T-helper 2 cell treated with Interferon-gamma antibody and Interleukin-4, amounts not matched to agents 5 μg/mL and 100 μg/mL, for 36 hours (primary cell): ENCODE measurements around the gene HK1.
A peak's percentile ranks its signal among the peaks of the same experiment; 100 is the strongest.
"Not testable (repeated sequence)": the region's sequence is repeated elsewhere in the genome, so short reads cannot be mapped to it uniquely, and the experiment has no call there.

Experiments
- DNase-seq: peaks from one replicate; pipeline ENCODE4 v3.0.0; 2021; ENCODE audit warnings: low spot score
- H3K27ac Mint-ChIP-seq: one replicate; pipeline ENCODE4 v1.8.0; 2021; ENCODE audit warnings: mild to moderate bottlenecking, mixed read lengths
- H3K27me3 Mint-ChIP-seq: one replicate; pipeline ENCODE4 v1.8.0; 2021; ENCODE audit warnings: low read depth, mixed read lengths
- H3K36me3 Mint-ChIP-seq: one replicate; pipeline ENCODE4 v1.8.0; 2021; ENCODE audit warnings: low read depth, mixed read lengths
- H3K4me1 Mint-ChIP-seq: one replicate; pipeline ENCODE4 v1.8.0; 2021; ENCODE audit warnings: low read depth, mixed read lengths
- H3K4me3 Mint-ChIP-seq: one replicate; pipeline ENCODE4 v1.8.0; 2022; ENCODE audit warnings: mild to moderate bottlenecking, moderate library complexity, mixed read lengths
- H3K9me3 Mint-ChIP-seq: one replicate; pipeline ENCODE4 v1.8.0; 2021; ENCODE audit warnings: mixed read lengths

HK1 gene

DNA sequence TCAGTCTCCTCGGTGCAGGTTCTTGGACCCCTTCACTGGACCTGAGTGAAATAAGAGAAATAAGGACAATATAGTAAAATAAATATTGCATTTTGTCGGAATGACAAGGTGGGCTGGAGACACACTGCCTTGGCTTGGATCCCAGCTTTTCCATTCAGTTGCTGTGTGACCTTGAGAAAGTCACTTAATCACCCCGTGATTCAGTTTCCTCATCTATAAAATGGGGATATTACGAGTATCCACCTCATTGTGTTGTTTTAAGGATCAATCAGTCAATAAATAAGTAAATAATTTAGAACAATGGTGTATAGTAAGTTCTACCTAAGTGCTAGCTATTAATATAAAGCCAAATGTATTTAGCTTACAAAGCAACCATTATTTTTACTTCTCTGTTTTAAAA lies 29.1 kb downstream of the HK1 start:
- H3K4me1 Mint-ChIP-seq = no peaks in the 10 kb centered on the region
- H3K4me3 Mint-ChIP-seq = no peak overlapping the region
- no peak overlapping the region for H3K27ac Mint-ChIP-seq
- no peaks in the 10 kb centered on the region for H3K9me3 Mint-ChIP-seq
- H3K36me3 Mint-ChIP-seq = no peaks in the 10 kb centered on the region
- no peak for DNase-seq
- peaks cover 7% of the 10 kb centered on the region for H3K27me3 Mint-ChIP-seq

DNA sequence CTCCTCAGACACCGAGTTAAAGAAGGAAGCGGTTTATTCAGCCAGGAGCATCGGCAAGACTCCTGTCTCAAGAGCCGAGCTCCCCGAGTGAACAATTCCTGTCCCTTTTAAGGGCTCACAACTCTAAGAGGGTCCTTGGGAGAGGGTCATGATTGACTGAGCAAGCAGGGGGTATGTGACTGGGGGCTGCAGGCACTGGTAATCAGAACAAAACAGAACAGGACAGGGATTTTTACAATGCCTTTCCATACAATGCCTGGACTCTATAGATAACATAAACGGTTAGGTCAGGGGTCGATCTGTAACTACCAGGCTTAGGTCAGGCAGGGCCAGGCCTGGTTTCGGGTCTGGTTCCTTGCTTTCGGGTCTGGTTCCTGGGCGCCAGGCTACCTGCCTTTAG lies 30.0 kb downstream of the HK1 start:
- not testable (repeated sequence) for DNase-seq, H3K4me3 Mint-ChIP-seq, H3K4me1 Mint-ChIP-seq, H3K9me3 Mint-ChIP-seq, H3K36me3 Mint-ChIP-seq, H3K27ac Mint-ChIP-seq, H3K27me3 Mint-ChIP-seq

DNA sequence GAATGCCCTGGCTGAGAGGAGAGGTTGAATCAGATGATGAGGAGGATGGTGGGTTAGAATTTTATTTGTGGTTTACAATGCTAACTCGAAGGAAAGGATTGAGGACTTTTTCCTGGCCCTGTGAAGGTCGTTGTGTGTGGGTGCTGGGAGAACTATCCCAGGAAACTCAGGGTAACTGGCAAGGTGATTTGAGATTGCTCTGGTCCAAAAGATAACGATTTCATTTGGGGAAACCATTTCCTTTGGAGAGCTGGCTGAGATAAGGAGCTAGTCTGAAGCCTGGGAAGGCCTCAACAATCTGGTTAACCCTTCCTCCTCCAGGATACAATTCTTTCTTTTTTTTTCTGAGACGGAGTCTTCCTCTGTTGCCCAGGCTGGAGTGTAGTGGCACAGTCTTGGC lies 33.0 kb downstream of the HK1 start:
- peaks cover 2% of the 10 kb centered on the region for H3K4me1 Mint-ChIP-seq
- H3K27ac Mint-ChIP-seq = no peak overlapping the region
- DNase-seq = no peak

DNA sequence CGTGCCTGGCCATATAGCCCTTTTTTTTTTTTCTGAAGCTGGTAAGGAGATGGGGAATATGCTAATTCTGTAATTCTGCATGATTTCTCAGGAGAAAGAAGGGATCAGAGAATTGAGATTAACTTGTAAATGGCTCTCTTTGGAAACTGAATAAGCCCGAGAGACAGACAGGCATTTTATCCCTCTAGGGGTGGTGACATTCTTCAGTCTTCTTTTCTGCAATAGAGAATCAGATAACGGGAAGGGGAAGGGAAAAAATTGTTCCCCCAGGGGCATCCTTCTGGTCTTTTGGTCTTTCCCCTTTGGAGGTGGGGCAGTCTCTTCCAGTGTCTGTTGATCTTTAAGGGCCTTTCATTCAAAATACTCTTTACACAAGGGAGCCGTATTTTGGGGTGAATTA lies 34.2 kb downstream of the HK1 start:
- no peak for DNase-seq
- H3K4me3 Mint-ChIP-seq = no peak overlapping the region
- peaks cover 9% of the 10 kb centered on the region for H3K4me1 Mint-ChIP-seq
- H3K9me3 Mint-ChIP-seq = no peaks in the 10 kb centered on the region
- no peak overlapping the region for H3K27ac Mint-ChIP-seq
- H3K36me3 Mint-ChIP-seq = no peaks in the 10 kb centered on the region
- no peaks in the 10 kb centered on the region for H3K27me3 Mint-ChIP-seq

More for the DNA sequence above, 33.0 kb downstream of the HK1 start:
- Mint-ChIP-seq H3K9me3 (no peaks in the 10 kb centered on the region), H3K4me3 (no peak overlapping the region), H3K27me3 (peaks cover 5% of the 10 kb centered on the region), H3K36me3 (no peaks in the 10 kb centered on the region)

DNA sequence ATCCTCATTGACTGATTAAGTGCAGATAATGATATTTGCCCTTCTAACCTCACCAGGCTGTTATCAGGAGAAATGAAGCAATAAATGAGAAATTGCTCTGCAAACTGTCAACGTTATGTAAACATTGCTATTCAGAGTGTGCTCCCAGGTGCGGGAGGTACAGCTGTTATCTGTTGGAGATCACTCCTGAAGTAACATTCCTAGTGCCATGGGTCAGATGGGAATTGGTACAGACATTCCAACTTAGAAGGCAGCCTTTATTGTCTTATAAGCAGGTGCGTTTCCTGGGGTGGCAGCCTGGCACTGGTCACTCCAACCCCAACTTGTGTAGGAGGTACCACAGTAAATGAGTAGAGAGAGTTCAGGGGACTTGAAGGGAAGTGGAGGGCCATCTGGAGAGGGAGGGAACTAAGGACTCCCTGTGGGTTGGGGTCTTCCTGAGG lies 36.8 kb downstream of the HK1 start:
- Mint-ChIP-seq H3K4me1 (peaks cover 16% of the 10 kb centered on the region), H3K27ac (peak overlapping the region; percentile 38), H3K9me3 (no peaks in the 10 kb centered on the region), H3K4me3 (no peak overlapping the region), H3K36me3 (peaks cover 11% of the 10 kb centered on the region), H3K27me3 (no peaks in the 10 kb centered on the region)
- DNase-seq = no peak

DNA sequence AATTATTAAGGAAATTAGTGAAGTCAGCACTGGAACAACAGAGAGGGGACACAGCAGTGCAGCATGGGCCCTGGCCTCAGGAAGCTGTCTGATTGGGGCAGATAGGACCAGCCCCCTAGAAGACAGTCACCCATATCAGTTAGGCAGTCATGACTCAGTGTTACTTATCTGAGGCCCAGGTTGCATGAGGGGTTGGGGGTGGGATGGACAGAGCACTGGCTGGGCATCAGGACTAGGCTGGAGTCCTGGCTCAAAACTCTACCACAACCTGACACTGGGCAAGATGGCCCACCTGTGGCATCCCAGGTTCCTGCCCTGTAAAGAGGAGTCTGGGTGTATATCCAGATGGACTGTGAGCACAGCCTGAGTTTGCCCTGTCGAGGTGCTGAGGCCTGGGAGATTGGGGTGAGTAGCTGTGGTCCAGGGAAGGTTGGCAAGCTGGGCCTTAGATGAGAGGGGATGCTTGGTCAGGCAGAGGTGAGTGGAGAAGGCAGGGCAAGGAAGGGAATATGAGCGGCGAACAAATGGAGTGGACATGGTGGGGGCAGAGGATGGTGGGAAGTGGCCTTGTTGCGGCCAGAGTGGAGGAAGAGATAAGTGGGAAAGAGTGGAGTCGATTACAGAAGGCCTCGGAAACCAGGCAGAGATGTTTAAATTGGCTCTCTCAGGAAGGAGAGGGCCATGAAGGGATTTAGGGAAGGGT lies 37.5 kb downstream of the HK1 start:
- H3K27ac Mint-ChIP-seq = peak overlapping the region; percentile 28
- peaks cover 21% of the 10 kb centered on the region for H3K4me1 Mint-ChIP-seq
- H3K9me3 Mint-ChIP-seq = no peaks in the 10 kb centered on the region
- no peaks in the 10 kb centered on the region for H3K27me3 Mint-ChIP-seq
- peaks cover 13% of the 10 kb centered on the region for H3K36me3 Mint-ChIP-seq
- H3K4me3 Mint-ChIP-seq = no peak overlapping the region
- DNase-seq = no peak

DNA sequence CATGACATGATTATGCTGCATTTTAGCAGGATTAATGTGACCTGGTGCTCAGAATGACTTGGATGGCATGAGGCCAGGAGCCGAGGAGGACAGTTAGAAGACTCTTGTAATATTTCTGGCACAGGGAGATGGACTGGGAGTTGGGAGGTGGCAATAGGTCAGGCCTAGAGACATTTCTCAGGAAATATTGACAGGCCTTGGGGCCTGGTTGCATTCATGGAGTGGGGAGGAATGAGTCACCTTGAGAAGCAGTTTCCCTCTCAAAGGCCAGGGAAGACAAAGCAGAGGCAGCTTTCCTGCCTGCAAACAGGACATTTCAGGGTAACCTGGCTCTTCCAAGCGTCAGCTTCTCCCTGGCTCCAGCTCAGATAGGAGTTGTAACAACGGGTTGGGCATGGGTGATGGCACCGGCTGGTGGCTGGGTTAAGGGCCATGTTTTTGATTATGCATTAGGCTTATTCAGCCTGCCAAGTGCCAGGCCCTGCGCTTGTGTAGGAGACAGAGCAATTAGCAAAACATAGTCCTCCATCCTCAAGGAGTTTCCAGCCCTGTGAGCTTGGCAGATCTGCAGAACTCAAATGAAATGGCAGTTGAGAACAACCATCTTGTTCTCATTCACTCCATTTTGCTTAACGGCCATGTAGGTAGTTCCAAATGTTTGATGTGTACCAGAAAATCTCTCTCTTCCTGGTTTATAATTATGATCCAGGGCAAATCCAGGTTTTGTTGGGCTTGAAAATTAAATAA lies 38.2 kb downstream of the HK1 start:
- Mint-ChIP-seq H3K4me1 (peaks cover 29% of the 10 kb centered on the region), H3K27me3 (no peaks in the 10 kb centered on the region), H3K27ac (peak overlapping the region; percentile 28), H3K4me3 (peak overlapping the region; percentile 16), H3K9me3 (no peaks in the 10 kb centered on the region), H3K36me3 (peaks cover 14% of the 10 kb centered on the region)
- DNase-seq = no peak

DNA sequence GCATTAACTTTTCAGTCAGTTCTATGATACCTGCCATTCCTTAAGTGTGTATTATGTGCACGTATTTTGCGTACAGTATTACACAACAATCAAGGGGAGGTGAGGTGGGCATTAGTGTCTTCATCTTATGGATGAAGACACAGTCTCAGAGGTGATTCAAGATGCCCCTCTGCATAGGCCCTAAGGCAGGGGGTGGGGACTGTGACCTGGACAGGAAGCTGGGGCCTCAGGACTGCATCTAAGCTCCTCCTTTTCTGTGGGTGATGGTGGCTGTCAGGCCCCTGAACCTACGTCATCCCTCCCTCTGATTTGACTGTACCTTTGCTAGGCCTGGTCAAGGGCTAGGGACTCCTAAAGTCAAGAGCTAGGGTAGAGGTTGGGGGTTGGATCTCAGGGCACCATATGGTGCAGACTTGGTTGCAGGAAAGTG lies 38.9 kb downstream of the HK1 start:
- Mint-ChIP-seq H3K27ac (peak overlapping the region; percentile 89), H3K4me1 (peaks cover 36% of the 10 kb centered on the region), H3K36me3 (peaks cover 17% of the 10 kb centered on the region), H3K4me3 (peak overlapping the region; percentile 80), H3K27me3 (no peaks in the 10 kb centered on the region), H3K9me3 (no peaks in the 10 kb centered on the region)
- peak; percentile 61 for DNase-seq

DNA sequence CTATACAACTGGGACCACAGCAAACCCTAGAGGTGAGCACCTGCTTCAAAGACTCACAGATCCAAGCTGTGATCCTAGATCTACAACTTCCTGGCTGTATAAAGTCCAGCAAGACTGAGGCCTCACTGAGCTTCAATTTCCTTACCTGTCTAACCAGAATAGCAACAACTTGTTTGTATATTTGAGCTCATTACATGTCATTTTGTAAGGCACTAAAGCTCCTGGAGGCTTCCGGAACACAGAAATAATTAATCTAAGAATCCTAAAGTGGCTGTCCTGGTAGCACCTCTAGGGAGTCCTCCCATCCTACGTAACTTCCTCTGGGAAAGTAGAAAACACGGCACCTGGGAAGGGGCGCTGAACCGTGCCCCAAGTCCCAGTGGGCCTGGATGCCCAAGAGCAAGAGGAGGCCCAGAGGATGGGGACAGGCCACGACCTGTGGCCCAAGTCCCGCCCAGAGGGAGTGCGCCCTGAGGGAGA lies 39.4 kb downstream of the HK1 start:
- no peaks in the 10 kb centered on the region for H3K9me3 Mint-ChIP-seq
- H3K4me3 Mint-ChIP-seq = peak overlapping the region; percentile 80
- peaks cover 38% of the 10 kb centered on the region for H3K4me1 Mint-ChIP-seq
- H3K27ac Mint-ChIP-seq = peak overlapping the region; percentile 89
- H3K36me3 Mint-ChIP-seq = peaks cover 17% of the 10 kb centered on the region
- no peak for DNase-seq
- no peaks in the 10 kb centered on the region for H3K27me3 Mint-ChIP-seq

DNA sequence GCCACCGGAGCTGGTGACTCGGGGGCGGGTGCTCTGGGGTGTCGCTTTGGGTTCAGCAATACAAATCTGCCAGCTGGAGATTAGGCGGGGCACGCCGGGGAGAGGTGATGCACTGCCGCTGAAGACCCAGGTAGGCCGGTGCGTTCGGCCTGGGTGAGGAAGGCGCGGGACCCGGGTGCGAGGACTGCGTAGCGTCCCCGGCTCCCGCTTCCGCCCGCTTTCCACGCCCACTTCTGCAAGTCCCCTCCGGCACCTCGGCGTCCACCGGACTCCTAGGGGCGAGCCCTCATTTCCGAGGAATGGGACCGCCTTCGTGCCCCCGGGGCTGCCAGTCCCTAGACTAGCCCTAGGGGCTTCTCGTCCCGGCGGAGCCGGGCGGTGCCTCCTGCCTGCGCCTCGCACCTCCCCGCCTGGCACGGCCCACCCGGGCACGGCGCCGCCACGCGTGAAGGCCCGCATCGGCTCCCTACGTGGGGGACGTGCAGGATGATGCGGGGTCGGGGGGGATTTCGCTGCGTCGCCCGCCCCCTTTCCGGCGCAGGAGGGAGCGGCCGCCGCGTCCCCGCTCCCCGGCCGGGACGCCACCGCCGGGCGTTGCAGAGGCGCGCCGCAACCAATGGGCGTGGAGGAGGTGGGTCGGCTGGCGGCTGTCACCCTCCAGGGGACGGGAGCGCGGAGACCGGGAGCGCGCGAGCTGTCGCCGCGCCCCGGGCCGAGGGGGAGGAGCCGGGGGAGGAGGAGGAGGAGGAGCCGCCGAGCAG lies 40.0 kb downstream of the HK1 start:
- Mint-ChIP-seq H3K4me3 (peak overlapping the region; percentile 97), H3K36me3 (peaks cover 17% of the 10 kb centered on the region), H3K4me1 (peaks cover 38% of the 10 kb centered on the region)

DNA sequence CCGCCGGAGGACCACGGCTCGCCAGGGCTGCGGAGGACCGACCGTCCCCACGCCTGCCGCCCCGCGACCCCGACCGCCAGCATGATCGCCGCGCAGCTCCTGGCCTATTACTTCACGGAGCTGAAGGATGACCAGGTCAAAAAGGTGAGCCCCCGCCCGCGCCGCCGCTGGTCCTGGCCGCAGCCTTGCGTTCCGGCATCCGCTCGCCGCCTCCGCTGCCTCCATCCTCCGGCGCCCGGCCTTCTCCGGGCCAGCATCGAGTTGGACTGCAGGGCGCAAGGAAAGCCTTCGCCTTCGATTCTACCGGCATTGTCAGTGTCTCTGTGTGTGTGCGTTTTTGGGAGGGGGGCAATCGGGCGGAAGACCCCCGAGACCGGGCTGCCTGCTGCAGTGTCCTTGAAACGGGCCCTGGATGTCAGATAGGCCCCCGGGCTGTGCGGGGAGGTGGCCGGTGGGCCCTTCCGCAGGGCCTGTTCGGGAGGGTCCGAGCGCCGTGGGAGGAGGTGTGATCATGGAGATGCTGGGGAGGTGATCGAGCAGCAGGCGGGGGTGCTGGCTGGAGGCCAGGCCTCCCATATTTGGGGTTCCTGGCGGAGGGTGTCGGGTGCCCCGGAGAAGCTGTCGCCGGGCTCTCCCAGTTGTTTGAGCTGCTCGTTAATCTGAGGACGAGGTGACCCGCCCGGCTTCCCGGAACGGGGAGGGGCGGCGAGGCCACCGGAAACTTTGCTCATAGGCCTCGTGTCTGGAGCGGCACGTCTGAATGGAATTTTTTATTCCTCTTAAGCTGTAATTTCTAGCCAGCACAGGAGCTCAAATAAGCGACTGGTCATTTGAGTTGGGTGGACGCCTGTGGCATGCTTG lies 40.8 kb downstream of the HK1 start:
- Mint-ChIP-seq H3K9me3 (no peaks in the 10 kb centered on the region), H3K27me3 (no peaks in the 10 kb centered on the region), H3K36me3 (peaks cover 17% of the 10 kb centered on the region), H3K4me1 (peaks cover 42% of the 10 kb centered on the region), H3K27ac (peak overlapping the region; percentile 94), H3K4me3 (peak overlapping the region; percentile 97)
- DNase-seq = peak; percentile 80

More for the DNA sequence above, 40.0 kb downstream of the HK1 start:
- Mint-ChIP-seq H3K9me3 (no peaks in the 10 kb centered on the region), H3K27me3 (no peaks in the 10 kb centered on the region), H3K27ac (peak overlapping the region; percentile 89)
- peak; percentile 92 for DNase-seq

DNA sequence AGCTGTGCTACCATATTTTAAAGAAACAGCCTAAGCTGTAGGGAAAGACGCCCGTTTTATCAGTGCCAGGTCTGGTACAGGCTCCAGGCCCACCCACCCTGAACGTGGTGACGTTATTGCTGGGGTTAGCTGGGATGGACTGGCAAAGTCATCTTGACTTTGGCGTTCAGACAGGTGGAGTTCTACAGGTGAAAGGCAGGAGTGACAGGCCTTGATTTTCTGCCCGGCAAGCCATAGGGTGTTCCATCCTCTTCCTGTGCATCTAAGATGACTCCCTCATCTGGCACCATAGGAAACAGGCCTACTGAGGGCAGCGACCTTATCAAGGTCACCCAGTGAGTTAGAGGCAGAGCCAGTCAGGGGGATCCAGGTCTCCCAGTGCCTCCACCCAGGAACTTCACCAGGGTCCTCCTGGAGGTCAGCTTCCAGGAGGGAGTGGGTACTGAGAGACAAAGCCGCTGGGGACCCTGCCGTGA lies 41.6 kb downstream of the HK1 start:
- Mint-ChIP-seq H3K36me3 (peaks cover 17% of the 10 kb centered on the region), H3K4me3 (peak overlapping the region; percentile 97), H3K27me3 (no peaks in the 10 kb centered on the region), H3K9me3 (no peaks in the 10 kb centered on the region), H3K4me1 (peaks cover 45% of the 10 kb centered on the region), H3K27ac (peak overlapping the region; percentile 94)
- no peak for DNase-seq

DNA sequence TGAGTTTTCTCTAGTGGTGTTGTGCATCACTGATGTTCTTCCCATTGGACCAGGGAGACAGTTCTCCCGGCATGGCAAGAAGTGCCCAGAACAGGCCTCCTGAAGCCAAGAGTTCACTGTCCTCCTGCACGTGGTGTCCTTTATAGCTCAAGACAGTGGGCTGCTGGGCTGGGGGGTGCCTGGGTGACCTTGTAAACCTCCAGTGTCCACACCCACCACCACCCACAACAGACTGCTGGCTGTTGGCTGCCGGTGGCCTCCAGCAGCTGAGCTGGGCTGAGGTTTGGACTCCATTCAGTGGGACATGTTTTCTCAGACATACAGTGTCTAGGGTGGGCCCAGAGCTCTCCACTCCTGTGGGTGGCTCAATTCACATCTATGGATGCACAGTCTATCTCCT lies 42.2 kb downstream of the HK1 start:
- DNase-seq = no peak
- H3K27me3 Mint-ChIP-seq = no peaks in the 10 kb centered on the region
- peak overlapping the region; percentile 97 for H3K4me3 Mint-ChIP-seq
- H3K9me3 Mint-ChIP-seq = no peaks in the 10 kb centered on the region
- peaks cover 17% of the 10 kb centered on the region for H3K36me3 Mint-ChIP-seq
- peak overlapping the region; percentile 57 for H3K27ac Mint-ChIP-seq
- H3K4me1 Mint-ChIP-seq = peaks cover 42% of the 10 kb centered on the region
